K562 (cell line): ENCODE data around the gene PRMT5. TPM values are rescaled to one million over a fixed set of nuclear protein-coding genes. Genes with fewer than 3 reads are reported as not detected.

Experiments
- ARID1B ChIP-seq: fragments of 450-650 bp; IDR thresholded peaks from 2 replicates; pipeline ENCODE4 v1.6.1; 2016; ENCODE audit warnings: antibody characterized with exemption, mild to moderate bottlenecking, inconsistent platforms
- BACH1 ChIP-seq: fragments of 200-800 bp; sonication (Bioruptor generic); IDR thresholded peaks from 2 replicates; pipeline ENCODE4 v1.6.1; 2016; ENCODE audit warnings: missing genetic modification characterization, missing compliant biosample characterization
- BDP1 ChIP-seq: IDR thresholded peaks from 3 replicates; pipeline ENCODE4 v1.6.1; 2011; ENCODE audit not compliant: insufficient read length, insufficient read depth
- HIVEP1 ChIP-seq: fragments of 250-450 bp; sonication (Bioruptor Pico); IDR thresholded peaks from 2 replicates; pipeline ENCODE4 v1.4.0; 2020; ENCODE audit warnings: mild to moderate bottlenecking
- KLF6 ChIP-seq: fragments of 250-450 bp; sonication (Bioruptor Pico); IDR thresholded peaks from 2 replicates; pipeline ENCODE4 v1.4.0; 2020; ENCODE audit warnings: mild to moderate bottlenecking, moderate library complexity, borderline replicate concordance
- MIER1 ChIP-seq: fragments of 450-650 bp; IDR thresholded peaks from 2 replicates; pipeline ENCODE4 v1.6.1; 2016; ENCODE audit warnings: antibody characterized with exemption, mild to moderate bottlenecking, low read depth
- MTA3 ChIP-seq: fragments of 450-650 bp; formaldehyde crosslinking; IDR thresholded peaks from 2 replicates; pipeline ENCODE4 v1.6.1; 2017; ENCODE audit warnings: mild to moderate bottlenecking, borderline replicate concordance
- RBFOX2 ChIP-seq: fragments of 200-400 bp; formaldehyde crosslinking; IDR thresholded peaks from 2 replicates; pipeline ENCODE4 v1.6.1; 2017; ENCODE audit warnings: low read depth, mild to moderate bottlenecking, low read length, moderate library complexity
- RUNX1 ChIP-seq: sonication (generic); IDR thresholded peaks from 2 replicates; pipeline ENCODE4 v1.6.1; 2016; ENCODE audit warnings: antibody characterized with exemption, low read depth
- SIN3A ChIP-seq, 2 experiments: fragments of 150-350 bp in 1 of 2; IDR thresholded peaks; 2 replicates each; pipeline ENCODE4 v1.6.1; 2011 to 2016; ENCODE audit warnings: borderline replicate concordance in 2 of 2, low read depth in 2 of 2, low read length in 2 of 2, mild to moderate bottlenecking in 2 of 2, moderate library complexity in 2 of 2; ENCODE audit not compliant: control insufficient read depth in 1 of 2
- SREBF2 ChIP-seq: sonication (generic); formaldehyde crosslinking; IDR thresholded peaks from 2 replicates; pipeline ENCODE4 v1.4.0; 2020; ENCODE audit warnings: mild to moderate bottlenecking, missing genetic modification reagents
- TAL1 ChIP-seq: fragments of 450-650 bp; IDR thresholded peaks from 2 replicates; pipeline ENCODE4 v1.6.1; 2016; ENCODE audit warnings: mild to moderate bottlenecking
- TSHZ1 ChIP-seq: fragments of 250-450 bp; sonication (Bioruptor Pico); IDR thresholded peaks from 2 replicates; pipeline ENCODE4 v1.4.0; 2020; ENCODE audit warnings: mild to moderate bottlenecking, moderate library complexity
- ZNF217 ChIP-seq: sonication (generic); formaldehyde crosslinking; IDR thresholded peaks from 2 replicates; pipeline ENCODE4 v1.8.0; 2022; ENCODE audit warnings: mild to moderate bottlenecking, missing genetic modification reagents
- ZNF253 ChIP-seq: fragments of 250-450 bp; sonication (Bioruptor Pico); conservative IDR thresholded peaks from 2 replicates; pipeline ENCODE4 v1.6.1; 2021; ENCODE audit warnings: mild to moderate bottlenecking
- ZNF318 ChIP-seq, 2 experiments: fragments of 450-650 bp; IDR thresholded peaks; 2 replicates each; pipeline ENCODE4 v1.6.1; 2016; ENCODE audit warnings: mild to moderate bottlenecking in 2 of 2, borderline replicate concordance in 1 of 2, low read depth in 1 of 2, moderate library complexity in 1 of 2
- ZNF561 ChIP-seq: fragments of 450-650 bp; formaldehyde crosslinking; conservative IDR thresholded peaks from 2 replicates; pipeline ENCODE4 v1.4.0; 2020; ENCODE audit warnings: mild to moderate bottlenecking, moderate library complexity
- polyA plus RNA-seq, 8 experiments: library from polyadenylated mRNA; depleted of rRNA in 4 of 8; stranded (reverse) in 5 of 8; unstranded in 3 of 8; fragments of >200 nt; fragmentation: Nextera tagmentation in 2 of 8; fragmentation: Illumina TruSeq in 1 of 8; extraction: Ambion mirVana in 2 of 8; extraction: Trizol in 1 of 8; gene quantifications; 2 replicates each; pipeline versions ENCODE4 v1.2.1 to v1.2.3, GENCODE V29; 2011 to 2014; ENCODE audit warnings: inconsistent platforms in 1 of 8, missing spikeins in 1 of 8
- total RNA-seq, 7 experiments: library from RNA; depleted of rRNA in 6 of 7; stranded (reverse); fragments of >200 nt in 6 of 7; fragmentation: Illumina TruSeq in 2 of 7; extraction: Trizol in 2 of 7; gene quantifications; 2 replicates each; pipeline versions ENCODE4 v1.2.1 to v1.2.3, GENCODE V29; 2011 to 2021; ENCODE audit warnings: low replicate concordance in 1 of 7

Gene PRMT5
- total and polyA plus RNA-seq, 9 of the 15 experiments (the other 6 are each of a cell fraction or from before 2014, with no cell fraction given) = 114 to 552 (median 222) TPM

GRCh38 chr14:22918804-22919600, 10.2 kb downstream of the PRMT5 start, which contains the start of gene RBM23 (continued):
- TF ChIP-seq ZNF318 (IDR thresholded peaks at IDR 0.05; ENCODE audit: borderline replicate concordance in 1 of 2, low read depth in 1 of 2) (no peak; a peak in 1 of 4 replicates), TAL1 (no peak), ARID1B (no peak), TSHZ1 (CRISPR knock-in tag) (no peak), ZNF253 (CRISPR knock-in tag) (no peak), MIER1 (no peak), RBFOX2 (peak; percentile 88), SIN3A (IDR thresholded peaks at IDR 0.05; ENCODE audit: borderline replicate concordance in 2 of 2, control insufficient read depth in 1 of 2, low read depth in 2 of 2, low read length in 2 of 2) (peak in 1 of 2 experiments; percentile 24; a peak in 1 of 4 replicates), HIVEP1 (CRISPR knock-in tag) (no peak), ZNF561 (CRISPR knock-in tag) (no peak), ZNF217 (CRISPR knock-in tag) (no peak), BDP1 (no peak), RUNX1 (no peak), KLF6 (CRISPR knock-in tag) (no peak), BACH1 (tag) (no peak), SREBF2 (CRISPR knock-in tag) (no peak), MTA3 (peak; percentile 100)
